HG03442 (cell line): ENCODE data around the gene GARIN5A.

Source experiments
- ATAC-seq: cut with Tn5 transposase; IDR thresholded peaks from one replicate; pipeline ENCODE4 v1.9.1; 2021; ENCODE audit warnings: mild to moderate bottlenecking, moderate library complexity; ENCODE audit not compliant: unreplicated experiment

GARIN5A gene

GRCh38 chr19:50476224-50476906 is at the start of gene GARIN5A, which contains the start of gene EMC10:
Gene GARIN5A, minus strand, starts transcription at chr19:50476848. Its CDS starts 460 bp downstream, at chr19:50476388.
Gene EMC10, plus strand, starts transcription at chr19:50476507. Its CDS starts 38 bp downstream, at chr19:50476545.
- ATAC-seq, result peak; percentile 86

DNA sequence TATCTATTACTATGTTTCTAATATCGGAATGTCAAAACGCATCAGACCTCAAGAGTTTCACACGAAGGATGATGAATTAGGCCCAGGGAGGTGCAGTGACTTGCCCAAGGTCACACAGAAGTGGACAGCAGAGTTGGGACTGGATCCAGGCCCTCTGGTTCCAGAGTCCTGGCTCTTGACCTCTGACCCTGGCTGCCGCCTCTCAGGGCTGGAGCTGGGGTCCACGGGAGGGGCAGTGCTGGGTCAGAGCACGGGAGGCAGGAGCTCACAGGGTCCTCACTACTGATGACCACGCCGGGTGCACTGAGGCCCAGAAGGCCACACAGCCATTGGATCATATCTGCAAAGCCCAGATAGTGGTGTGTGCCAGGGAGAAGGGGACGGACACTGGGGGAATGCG is 46.2 kb upstream of the GARIN5A start:
- ATAC-seq, result no peak

GRCh38 chr19:50520822-50521465 is 44.3 kb upstream of the GARIN5A start:
- no peak for ATAC-seq

DNA sequence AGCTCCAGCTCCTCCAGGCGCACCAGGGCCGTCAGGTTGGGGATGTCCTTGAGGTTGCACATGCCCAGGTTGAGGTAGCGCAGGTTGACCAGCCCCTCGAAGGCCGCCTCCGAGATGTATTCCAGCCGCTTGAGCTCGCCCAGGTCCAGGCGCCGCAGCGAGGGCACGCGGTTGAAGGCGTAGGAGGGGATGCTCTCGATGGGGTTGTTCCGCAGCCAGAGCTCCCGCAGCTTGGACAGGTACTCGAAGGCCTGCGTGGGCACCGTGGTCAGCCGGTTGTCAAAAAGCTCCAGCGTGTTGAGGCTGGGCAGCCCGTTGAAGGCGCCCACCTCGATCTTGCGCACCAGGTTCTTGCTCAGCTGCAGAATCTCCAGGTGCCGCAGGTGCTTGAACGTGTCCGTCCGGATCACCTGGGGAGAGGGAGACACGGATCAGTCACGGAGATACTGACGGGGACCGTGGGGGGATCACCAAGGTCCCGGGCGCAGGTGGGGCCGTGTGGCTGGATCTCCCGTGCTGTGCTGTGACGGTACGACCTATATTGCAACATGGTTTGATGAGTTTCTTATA is 42.4 kb upstream of the GARIN5A start:
- ATAC-seq, result no peak

DNA sequence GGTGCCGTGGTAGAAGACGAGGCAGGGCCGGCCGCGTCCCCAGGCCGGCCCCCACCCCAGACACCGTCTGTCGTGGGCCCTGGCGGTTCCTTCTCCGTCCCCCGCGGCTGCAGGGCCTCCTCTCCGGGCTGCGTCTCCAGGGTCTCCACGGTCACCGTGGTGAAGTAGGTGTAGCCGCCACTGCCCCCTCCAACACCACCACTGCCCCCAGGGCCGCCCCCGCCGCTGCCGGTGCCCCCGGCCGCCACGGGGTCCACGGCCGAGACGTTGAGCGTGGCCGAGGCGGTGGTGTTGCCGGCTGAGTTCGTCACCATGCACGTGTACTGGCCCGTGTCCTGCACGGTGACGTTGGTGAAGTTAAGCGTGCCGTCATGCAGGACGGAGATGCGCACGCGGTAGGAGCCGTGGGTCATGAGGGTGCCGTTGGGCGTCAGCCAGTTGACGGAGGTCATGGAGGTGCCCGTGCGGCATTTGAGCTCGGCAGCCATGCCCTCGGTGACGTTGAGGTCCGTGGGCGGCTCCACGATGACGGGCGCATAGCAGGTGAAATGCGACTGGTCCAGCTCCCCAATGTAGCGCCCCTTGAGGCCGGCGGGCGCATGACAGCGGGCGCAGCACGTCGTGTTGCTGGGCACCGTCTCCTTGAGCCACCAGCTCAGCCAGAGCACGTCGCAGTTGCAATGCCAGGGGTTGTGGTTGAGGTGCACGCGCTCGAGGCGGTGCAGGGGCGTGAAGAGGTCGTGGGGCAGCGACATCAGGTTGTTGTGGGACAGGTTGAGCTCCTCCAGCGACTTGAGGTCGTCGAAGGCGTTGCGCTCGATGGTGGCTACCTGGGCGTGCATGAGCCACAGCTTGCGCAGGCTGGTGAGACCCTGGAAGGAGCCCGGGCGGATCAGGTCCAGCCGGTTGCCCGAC is 41.7 kb upstream of the GARIN5A start:
- no peak for ATAC-seq

- ATAC-seq, result no peak
Measured at GRCh38 chr19:50517704-50518075, 41.0 kb upstream of the GARIN5A start.

- ATAC-seq, result no peak
Measured at GRCh38 chr19:50516964-50517703, 40.5 kb upstream of the GARIN5A start.

DNA sequence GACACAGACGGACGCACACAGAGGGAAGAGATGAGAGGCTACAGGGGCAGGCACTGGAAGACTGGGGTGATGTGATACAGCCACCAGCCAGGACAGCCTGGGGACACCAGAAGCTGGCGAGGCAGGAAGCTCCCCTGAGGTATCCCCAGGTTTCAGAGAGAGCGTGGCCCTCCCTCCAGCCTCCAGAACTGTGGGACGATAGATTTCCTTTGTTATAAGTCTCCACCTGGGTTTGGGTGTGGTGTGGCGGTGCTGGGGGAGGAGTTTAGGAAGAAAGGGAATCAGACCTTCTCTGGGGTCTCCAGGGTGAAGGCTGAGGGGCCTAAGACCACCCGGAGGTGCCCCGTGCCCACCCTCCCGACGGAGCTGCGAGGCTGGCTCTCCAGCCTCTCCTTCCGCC is 39.8 kb upstream of the GARIN5A start:
- ATAC-seq, result no peak

- ATAC-seq, result no peak
Measured at GRCh38 chr19:50515168-50515561, 38.5 kb upstream of the GARIN5A start.

DNA sequence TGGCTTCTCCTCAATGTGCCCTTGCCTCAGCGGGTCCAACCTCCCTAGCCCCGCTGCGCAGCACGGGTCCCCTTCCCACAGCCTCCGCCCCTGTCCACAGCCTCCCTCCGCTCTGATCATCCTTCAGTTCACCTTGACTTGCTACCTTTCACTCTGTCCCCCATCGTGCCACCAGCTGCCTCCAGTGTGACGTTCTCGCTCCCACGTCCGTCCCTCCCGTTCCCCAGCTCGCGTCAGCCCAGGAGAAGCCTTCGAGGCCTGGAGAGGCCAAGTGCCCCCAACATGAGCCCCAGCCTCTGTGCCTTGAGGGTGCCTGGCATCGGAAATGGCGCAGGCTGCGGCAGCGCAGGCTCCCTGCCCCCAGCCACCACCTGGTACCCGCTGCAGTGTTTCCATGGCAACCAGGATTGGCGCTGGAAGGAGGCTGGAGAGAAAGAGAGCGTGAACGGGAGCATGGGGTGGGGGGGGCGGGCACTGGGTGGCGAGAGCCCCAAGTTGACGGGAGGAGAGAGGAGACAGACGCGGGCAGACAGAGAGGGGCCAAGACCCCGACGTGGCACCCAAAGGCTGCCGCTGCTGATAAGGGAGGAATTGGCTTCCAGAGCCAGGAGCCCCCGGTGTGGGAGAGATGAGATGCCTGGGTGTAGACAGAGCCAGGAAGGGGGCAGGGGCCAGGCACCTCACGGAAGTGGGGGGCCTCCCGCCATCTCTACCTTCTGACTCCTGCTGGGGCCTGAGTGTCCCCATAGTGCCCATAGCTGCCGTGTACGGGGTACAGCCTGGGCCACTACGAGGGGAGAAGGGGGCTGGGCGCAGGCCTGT is 37.9 kb upstream of the GARIN5A start:
- no peak for ATAC-seq

DNA sequence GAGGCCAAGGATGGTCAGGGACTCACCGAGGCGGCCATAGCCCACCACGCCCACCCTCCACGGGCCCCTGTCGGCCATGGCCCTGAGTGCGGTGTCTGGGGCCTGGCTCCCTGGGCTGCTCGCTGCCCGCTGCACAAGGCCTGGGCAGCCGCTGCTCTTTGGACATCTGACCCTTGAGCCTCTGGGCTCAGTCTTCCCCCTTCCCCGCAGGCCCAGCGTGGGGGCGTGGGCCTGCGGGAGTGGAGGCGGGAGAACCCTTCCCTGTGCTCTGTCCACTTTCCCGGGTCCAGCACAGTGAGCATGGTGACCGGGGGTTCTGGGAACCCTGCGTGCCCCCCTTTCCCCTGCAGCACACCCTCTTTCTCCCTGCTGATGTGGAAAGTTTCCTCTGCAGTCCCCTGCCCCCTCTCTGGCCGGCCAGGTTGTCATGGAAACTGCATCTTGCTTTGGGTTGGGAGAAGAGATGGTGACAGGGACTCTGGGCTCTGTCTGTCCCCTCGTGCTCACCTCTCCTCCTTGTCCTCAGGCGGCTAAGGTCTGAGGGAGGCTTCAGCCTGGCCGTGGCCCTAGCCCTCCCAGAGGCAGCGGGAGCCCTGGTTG is 37.2 kb upstream of the GARIN5A start, which contains the start of gene ASPDH:
TSS of gene ASPDH (minus strand) at position 168 of the 600 bp plus-strand sequence. CDS start at position 78, 90 bp downstream.
- no peak for ATAC-seq

DNA sequence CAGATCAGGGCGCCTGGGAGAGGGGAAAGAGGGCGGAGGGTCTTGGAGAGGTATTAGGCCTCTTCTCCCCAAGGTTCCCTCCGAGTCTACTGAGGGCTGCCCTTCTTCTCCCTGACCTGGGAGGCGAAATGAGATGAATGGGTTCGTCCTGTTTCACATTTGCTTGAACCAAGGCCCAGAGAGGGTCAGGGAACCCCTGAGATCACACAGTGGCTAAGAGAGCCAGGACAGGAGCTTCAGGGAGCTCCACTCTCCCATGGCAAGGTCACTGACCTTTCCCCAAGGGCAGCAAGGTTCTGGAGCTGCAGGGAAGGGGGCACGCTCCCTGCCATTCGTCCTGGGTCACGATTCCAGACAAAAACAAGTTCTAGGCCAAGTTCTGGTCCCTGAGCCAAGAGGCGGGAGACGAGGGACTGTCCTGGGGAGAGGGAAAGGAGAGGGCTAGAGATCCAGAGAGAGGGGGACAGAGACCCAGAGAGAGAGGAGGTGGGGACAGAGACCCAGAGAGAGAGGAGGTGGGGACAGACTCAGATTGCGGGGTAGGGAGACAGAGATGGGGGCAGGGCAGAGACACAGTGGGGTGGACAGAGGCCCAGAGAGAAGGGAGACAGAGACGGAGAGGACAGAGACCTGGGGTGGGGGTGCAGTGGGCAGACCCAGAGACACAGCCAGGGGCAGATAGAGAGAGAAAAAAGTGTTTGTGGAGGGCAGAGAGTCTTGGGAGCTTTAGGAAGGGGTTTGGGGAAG is 36.5 kb upstream of the GARIN5A start:
- no peak for ATAC-seq

- ATAC-seq, result no peak
Measured at GRCh38 chr19:50512112-50512998, 35.7 kb upstream of the GARIN5A start.

GRCh38 chr19:50511069-50511822 is 34.6 kb upstream of the GARIN5A start, which contains the start of gene JOSD2:
Gene JOSD2, minus strand, starts transcription at chr19:50511191. Its CDS starts 760 bp downstream, at chr19:50510431.
- ATAC-seq, result peak; percentile 88

- no peak for ATAC-seq
Measured at GRCh38 chr19:50510700-50511068, 34.0 kb upstream of the GARIN5A start.

GRCh38 chr19:50510121-50510670 is 33.5 kb upstream of the GARIN5A start:
- no peak for ATAC-seq
